NCI-H748 (cell line): ENCODE measurements around the gene AK1.

Experiments
- DNase-seq: peaks from one replicate; lab custom pipeline; 2025; ENCODE audit not compliant: unreplicated experiment; lab: John Stamatoyannopoulos, UW

AK1 gene

GRCh38 chr9:127822108-127822507 is 55.4 kb downstream of the AK1 start:
- no peak for DNase-seq

GRCh38 chr9:127818574-127818973 is 58.9 kb downstream of the AK1 start:
- DNase-seq, result no peak

- DNase-seq, result no peak
Measured at GRCh38 chr9:127817881-127818434, 59.5 kb downstream of the AK1 start.

GRCh38 chr9:127816728-127817127 is 60.7 kb downstream of the AK1 start:
- DNase-seq, result no peak
